Measurements from ENCODE around the gene PLD5.

Gene PLD5

GRCh38 chr1:242224461-242224860 lies 300.0 kb downstream of the PLD5 start:
- Histone ChIP-seq H3K27me3 (ENCODE audit: insufficient read depth, low read length) (no peaks in the 10 kb centered on the region), H3K9ac (ENCODE audit: low read length) (no peak overlapping the region), H3K14ac (ENCODE audit: low read length) (no peak overlapping the region), H4K91ac (ENCODE audit: low read depth, low read length) (no peak overlapping the region), H2BK5ac (ENCODE audit: low read depth, low read length, poor library complexity) (no peak overlapping the region), H3K4me2 (ENCODE audit: low read length) (no peak overlapping the region), H3K79me1 (ENCODE audit: low read length) (no peaks in the 10 kb centered on the region), H2BK120ac (ENCODE audit: insufficient read depth, low read length, poor library complexity) (no peak overlapping the region), H3K18ac (ENCODE audit: low read length) (no peak overlapping the region), H2AFZ (ENCODE audit: insufficient read depth, low read length, poor library complexity) (no peak overlapping the region), H2BK12ac (ENCODE audit: low read length) (no peak overlapping the region), H3K4ac (ENCODE audit: low read depth, low read length) (no peak overlapping the region), H4K8ac (ENCODE audit: low read depth, low read length) (no peak overlapping the region), H3K4me1 (ENCODE audit: control insufficient read depth in 1 of 2, insufficient read depth in 2 of 2, low read length in 2 of 2) (no peaks in the 10 kb centered on the region), H3K9me3 (ENCODE audit: insufficient read depth, low read depth, low read length) (no peaks in the 10 kb centered on the region), H3K23ac (ENCODE audit: low read length) (no peak overlapping the region), H3K4me3 (ENCODE audit: low read depth, low read length) (no peak overlapping the region), H2AK5ac (ENCODE audit: low read length) (no peak overlapping the region), H4K12ac (ENCODE audit: low read depth, low read length) (no peak overlapping the region), H3K27ac (ENCODE audit: low read depth, low read length) (no peak overlapping the region), H3K36me3 (ENCODE audit: control insufficient read depth in 1 of 2, insufficient read depth in 2 of 2, low read length in 2 of 2) (peaks cover 3 to 6% of the 10 kb centered on the region in 2 experiments), H3K79me2 (ENCODE audit: control insufficient read depth, insufficient read depth, low read length, poor library complexity) (no peaks in the 10 kb centered on the region)
- no CpG with 5 or more reads among the region's 3 CpGs for WGBS (ENCODE audit: extremely low coverage, insufficient coverage, insufficient read length)
- DNase-seq: no peak

- Histone ChIP-seq H3K14ac (ENCODE audit: low read length) (no peak overlapping the region), H2AFZ (ENCODE audit: insufficient read depth, low read length, poor library complexity) (no peak overlapping the region), H3K4ac (ENCODE audit: low read depth, low read length) (no peak overlapping the region), H4K91ac (ENCODE audit: low read depth, low read length) (no peak overlapping the region), H3K27me3 (ENCODE audit: insufficient read depth, low read length) (no peaks in the 10 kb centered on the region), H3K36me3 (ENCODE audit: control insufficient read depth in 1 of 2, insufficient read depth in 2 of 2, low read length in 2 of 2) (peaks cover 5 to 9% of the 10 kb centered on the region in 2 experiments), H2AK5ac (ENCODE audit: low read length) (no peak overlapping the region), H3K9me3 (ENCODE audit: insufficient read depth, low read depth, low read length) (peaks cover 3% of the 10 kb centered on the region), H3K4me2 (ENCODE audit: low read length) (no peak overlapping the region), H3K9ac (ENCODE audit: low read length) (no peak overlapping the region), H3K23ac (ENCODE audit: low read length) (no peak overlapping the region), H2BK5ac (ENCODE audit: low read depth, low read length, poor library complexity) (no peak overlapping the region), H3K18ac (ENCODE audit: low read length) (no peak overlapping the region), H3K27ac (ENCODE audit: low read depth, low read length) (no peak overlapping the region), H4K8ac (ENCODE audit: low read depth, low read length) (no peak overlapping the region), H2BK12ac (ENCODE audit: low read length) (no peak overlapping the region), H2BK120ac (ENCODE audit: insufficient read depth, low read length, poor library complexity) (no peak overlapping the region), H4K12ac (ENCODE audit: low read depth, low read length) (no peak overlapping the region), H3K79me2 (ENCODE audit: control insufficient read depth, insufficient read depth, low read length, poor library complexity) (no peaks in the 10 kb centered on the region), H3K79me1 (ENCODE audit: low read length) (no peaks in the 10 kb centered on the region), H3K4me1 (ENCODE audit: control insufficient read depth in 1 of 2, insufficient read depth in 2 of 2, low read length in 2 of 2) (no peaks in the 10 kb centered on the region), H3K4me3 (ENCODE audit: low read depth, low read length) (no peak overlapping the region)
- DNase-seq: no peak
- WGBS (ENCODE audit: extremely low coverage, insufficient coverage, insufficient read length): no CpG with 5 or more reads among the region's 12 CpGs
Measured at GRCh38 chr1:242219905-242220304, 304.6 kb downstream of the PLD5 start.

- peaks cover 5 to 9% of the 10 kb centered on the region in 2 experiments for H3K36me3 ChIP-seq (ENCODE audit: control insufficient read depth in 1 of 2, insufficient read depth in 2 of 2, low read length in 2 of 2)
- H3K4me2 ChIP-seq (ENCODE audit: low read length): no peak overlapping the region
- H3K79me1 ChIP-seq (ENCODE audit: low read length): no peaks in the 10 kb centered on the region
- no peak overlapping the region for H2BK5ac ChIP-seq (ENCODE audit: low read depth, low read length, poor library complexity)
- H2AFZ ChIP-seq (ENCODE audit: insufficient read depth, low read length, poor library complexity): no peak overlapping the region
- no peak overlapping the region for H3K9ac ChIP-seq (ENCODE audit: low read length)
- no peak overlapping the region for H2BK120ac ChIP-seq (ENCODE audit: insufficient read depth, low read length, poor library complexity)
- no peak overlapping the region for H4K8ac ChIP-seq (ENCODE audit: low read depth, low read length)
- no peak overlapping the region for H3K23ac ChIP-seq (ENCODE audit: low read length)
- no peak overlapping the region for H3K4ac ChIP-seq (ENCODE audit: low read depth, low read length)
- no peaks in the 10 kb centered on the region for H3K27me3 ChIP-seq (ENCODE audit: insufficient read depth, low read length)
- WGBS (ENCODE audit: extremely low coverage, insufficient coverage, insufficient read length): no CpG with 5 or more reads among the region's 2 CpGs
- no peak overlapping the region for H3K4me3 ChIP-seq (ENCODE audit: low read depth, low read length)
- H2AK5ac ChIP-seq (ENCODE audit: low read length): no peak overlapping the region
- H3K14ac ChIP-seq (ENCODE audit: low read length): no peak overlapping the region
- H4K91ac ChIP-seq (ENCODE audit: low read depth, low read length): no peak overlapping the region
- no peaks in the 10 kb centered on the region for H3K79me2 ChIP-seq (ENCODE audit: control insufficient read depth, insufficient read depth, low read length, poor library complexity)
- H3K27ac ChIP-seq (ENCODE audit: low read depth, low read length): no peak overlapping the region
- peaks cover 3% of the 10 kb centered on the region for H3K9me3 ChIP-seq (ENCODE audit: insufficient read depth, low read depth, low read length)
- no peaks in the 10 kb centered on the region for H3K4me1 ChIP-seq (ENCODE audit: control insufficient read depth in 1 of 2, insufficient read depth in 2 of 2, low read length in 2 of 2)
- DNase-seq: no peak
- H3K18ac ChIP-seq (ENCODE audit: low read length): no peak overlapping the region
- H2BK12ac ChIP-seq (ENCODE audit: low read length): no peak overlapping the region
- H4K12ac ChIP-seq (ENCODE audit: low read depth, low read length): no peak overlapping the region
Measured at GRCh38 chr1:242219298-242219901, 305.1 kb downstream of the PLD5 start.

GRCh38 chr1:242216368-242216767 lies 308.1 kb downstream of the PLD5 start:
- Histone ChIP-seq H3K36me3 (ENCODE audit: control insufficient read depth in 1 of 2, insufficient read depth in 2 of 2, low read length in 2 of 2) (peaks cover 5 to 9% of the 10 kb centered on the region in 2 experiments), H3K9ac (ENCODE audit: low read length) (no peak overlapping the region), H3K9me3 (ENCODE audit: insufficient read depth, low read depth, low read length) (peaks cover 3% of the 10 kb centered on the region), H3K4me3 (ENCODE audit: low read depth, low read length) (no peak overlapping the region), H3K79me1 (ENCODE audit: low read length) (no peaks in the 10 kb centered on the region), H4K91ac (ENCODE audit: low read depth, low read length) (no peak overlapping the region), H2BK120ac (ENCODE audit: insufficient read depth, low read length, poor library complexity) (no peak overlapping the region), H3K14ac (ENCODE audit: low read length) (no peak overlapping the region), H3K4me1 (ENCODE audit: control insufficient read depth in 1 of 2, insufficient read depth in 2 of 2, low read length in 2 of 2) (peaks cover 2% of the 10 kb centered on the region in 2 experiments), H3K18ac (ENCODE audit: low read length) (no peak overlapping the region), H3K79me2 (ENCODE audit: control insufficient read depth, insufficient read depth, low read length, poor library complexity) (no peaks in the 10 kb centered on the region), H2AFZ (ENCODE audit: insufficient read depth, low read length, poor library complexity) (no peak overlapping the region), H4K8ac (ENCODE audit: low read depth, low read length) (no peak overlapping the region), H2AK5ac (ENCODE audit: low read length) (no peak overlapping the region), H2BK12ac (ENCODE audit: low read length) (no peak overlapping the region), H4K12ac (ENCODE audit: low read depth, low read length) (no peak overlapping the region), H2BK5ac (ENCODE audit: low read depth, low read length, poor library complexity) (no peak overlapping the region), H3K4ac (ENCODE audit: low read depth, low read length) (no peak overlapping the region), H3K23ac (ENCODE audit: low read length) (no peak overlapping the region), H3K27ac (ENCODE audit: low read depth, low read length) (no peak overlapping the region), H3K4me2 (ENCODE audit: low read length) (no peak overlapping the region), H3K27me3 (ENCODE audit: insufficient read depth, low read length) (no peaks in the 10 kb centered on the region)
- no CpG with 5 or more reads among the region's 4 CpGs for WGBS (ENCODE audit: extremely low coverage, insufficient coverage, insufficient read length)
- no peak for DNase-seq
